K562 (cell line): ENCODE measurements around the gene HSPA1L. TPM values are rescaled to one million over a fixed set of nuclear protein-coding genes. Genes with fewer than 3 reads are reported as not detected.
A peak's percentile ranks its signal among the peaks of the same experiment; 100 is the strongest.

ENCODE experiments used
- ARID1B ChIP-seq: fragments of 450-650 bp; IDR thresholded peaks from 2 replicates; pipeline ENCODE4 v1.6.1; 2016; ENCODE audit warnings: antibody characterized with exemption, mild to moderate bottlenecking, inconsistent platforms
- DPF2 ChIP-seq: fragments of 450-650 bp; IDR thresholded peaks from 2 replicates; pipeline ENCODE4 v1.6.1; 2016
- KLF13 ChIP-seq: fragments of 450-650 bp; IDR thresholded peaks from 2 replicates; pipeline ENCODE4 v1.6.1; 2016; ENCODE audit warnings: missing genetic modification characterization, low read depth, mild to moderate bottlenecking, missing compliant biosample characterization, moderate library complexity, borderline replicate concordance
- L3MBTL2 ChIP-seq: fragments of 450-650 bp; IDR thresholded peaks from 2 replicates; pipeline ENCODE4 v1.6.1; 2016; ENCODE audit warnings: mild to moderate bottlenecking, moderate library complexity
- MYNN ChIP-seq, 2 experiments: sonication (generic); formaldehyde crosslinking in 1 of 2; IDR thresholded peaks; 2 replicates each; pipeline versions ENCODE4 v1.5.0 to v1.6.1; 2016 to 2020; ENCODE audit warnings: antibody characterized with exemption in 1 of 2, missing genetic modification reagents in 1 of 2
- PHB2 ChIP-seq: fragments of 450-650 bp; IDR thresholded peaks from 2 replicates; pipeline ENCODE4 v1.6.1; 2017; ENCODE audit warnings: low read depth
- PHF20 ChIP-seq: fragments of 450-650 bp; IDR thresholded peaks from 2 replicates; pipeline ENCODE4 v1.6.1; 2018; ENCODE audit not compliant: partially characterized antibody
- POU5F1 ChIP-seq: fragments of 150-350 bp; IDR thresholded peaks from 2 replicates; pipeline ENCODE4 v1.6.1; 2014; ENCODE audit warnings: borderline replicate concordance, low read length, low read depth, mild to moderate bottlenecking; ENCODE audit not compliant: partially characterized antibody
- PPARD ChIP-seq: fragments of 250-450 bp; sonication (Bioruptor Pico); IDR thresholded peaks from 2 replicates; pipeline ENCODE4 v1.8.0; 2022; ENCODE audit warnings: inconsistent platforms, mild to moderate bottlenecking, moderate library complexity
- PRPF4 ChIP-seq: fragments of 200-400 bp; formaldehyde crosslinking; IDR thresholded peaks from one replicate; pipeline ENCODE4 v1.6.1; 2017; ENCODE audit warnings: low read length, low read depth, mild to moderate bottlenecking; ENCODE audit not compliant: insufficient read depth, poor library complexity, severe bottlenecking
- SAP30 ChIP-seq: fragments of 200-600 bp; sonication (generic); IDR thresholded peaks from 2 replicates; pipeline ENCODE4 v1.6.1; 2012; ENCODE audit warnings: borderline replicate concordance, low read depth, mild to moderate bottlenecking, moderate library complexity, low read length, control low read depth, inconsistent platforms; ENCODE audit not compliant: insufficient read depth, poor library complexity, severe bottlenecking
- SPI1 ChIP-seq: IDR thresholded peaks from 2 replicates; pipeline ENCODE4 v1.6.1; 2011; ENCODE audit warnings: low read depth, low read length, control low read depth, borderline replicate concordance
- ZBTB17 ChIP-seq: fragments of 450-650 bp; formaldehyde crosslinking; IDR thresholded peaks from 2 replicates; pipeline ENCODE4 v1.4.0; 2020; ENCODE audit warnings: mild to moderate bottlenecking
- ZC3H4 ChIP-seq: sonication (generic); formaldehyde crosslinking; IDR thresholded peaks from 2 replicates; pipeline ENCODE4 v1.9.0; 2021; ENCODE audit warnings: missing genetic modification reagents, borderline replicate concordance
- ZKSCAN3 ChIP-seq: fragments of 250-450 bp; sonication (Bioruptor Pico); IDR thresholded peaks from 2 replicates; pipeline ENCODE4 v1.4.0; 2020
- ZNF324 ChIP-seq: fragments of 250-450 bp; sonication (Bioruptor Pico); IDR thresholded peaks from 2 replicates; pipeline ENCODE4 v1.4.0; 2020; ENCODE audit warnings: mild to moderate bottlenecking
- ZNF75A ChIP-seq: fragments of 450-650 bp; formaldehyde crosslinking; IDR thresholded peaks from 2 replicates; pipeline ENCODE4 v1.4.0; 2020; ENCODE audit warnings: mild to moderate bottlenecking
- ZNF79 ChIP-seq: fragments of 250-450 bp; sonication (Bioruptor Pico); IDR thresholded peaks from 2 replicates; pipeline ENCODE4 v1.4.0; 2020; ENCODE audit warnings: low read depth, mild to moderate bottlenecking, moderate library complexity
- polyA plus RNA-seq, 8 experiments: library from polyadenylated mRNA; depleted of rRNA in 4 of 8; stranded (reverse) in 5 of 8; unstranded in 3 of 8; fragments of >200 nt; fragmentation: Nextera tagmentation in 2 of 8; fragmentation: Illumina TruSeq in 1 of 8; extraction: Ambion mirVana in 2 of 8; extraction: Trizol in 1 of 8; gene quantifications; 2 replicates each; pipeline versions ENCODE4 v1.2.1 to v1.2.3, GENCODE V29; 2011 to 2014; ENCODE audit warnings: inconsistent platforms in 1 of 8, missing spikeins in 1 of 8
- total RNA-seq, 7 experiments: library from RNA; depleted of rRNA in 6 of 7; stranded (reverse); fragments of >200 nt in 6 of 7; fragmentation: Illumina TruSeq in 2 of 7; extraction: Trizol in 2 of 7; gene quantifications; 2 replicates each; pipeline versions ENCODE4 v1.2.1 to v1.2.3, GENCODE V29; 2011 to 2021; ENCODE audit warnings: low replicate concordance in 1 of 7
- TF ChIP-seq, protein P1 (sequence below): fragments of 450-650 bp; formaldehyde crosslinking; conservative IDR thresholded peaks from 2 replicates; pipeline ENCODE4 v1.4.0; 2022; ENCODE audit warnings: mild to moderate bottlenecking, missing genetic modification characterization
- TF ChIP-seq, protein P2 (sequence below): fragments of 450-650 bp; formaldehyde crosslinking; IDR thresholded peaks from 2 replicates; pipeline ENCODE4 v1.4.0; 2020; ENCODE audit warnings: mild to moderate bottlenecking, moderate library complexity
- TF ChIP-seq, protein P3 (sequence below): fragments of 450-650 bp; IDR thresholded peaks from 2 replicates; pipeline ENCODE4 v1.6.1; 2017; ENCODE audit warnings: antibody characterized with exemption, mild to moderate bottlenecking

HSPA1L gene
- total and polyA plus RNA-seq, 9 of the 15 experiments (the other 6 are each of a cell fraction or from before 2014, with no cell fraction given): 0.14 to 2.1 (median 1.3) TPM

DNA sequence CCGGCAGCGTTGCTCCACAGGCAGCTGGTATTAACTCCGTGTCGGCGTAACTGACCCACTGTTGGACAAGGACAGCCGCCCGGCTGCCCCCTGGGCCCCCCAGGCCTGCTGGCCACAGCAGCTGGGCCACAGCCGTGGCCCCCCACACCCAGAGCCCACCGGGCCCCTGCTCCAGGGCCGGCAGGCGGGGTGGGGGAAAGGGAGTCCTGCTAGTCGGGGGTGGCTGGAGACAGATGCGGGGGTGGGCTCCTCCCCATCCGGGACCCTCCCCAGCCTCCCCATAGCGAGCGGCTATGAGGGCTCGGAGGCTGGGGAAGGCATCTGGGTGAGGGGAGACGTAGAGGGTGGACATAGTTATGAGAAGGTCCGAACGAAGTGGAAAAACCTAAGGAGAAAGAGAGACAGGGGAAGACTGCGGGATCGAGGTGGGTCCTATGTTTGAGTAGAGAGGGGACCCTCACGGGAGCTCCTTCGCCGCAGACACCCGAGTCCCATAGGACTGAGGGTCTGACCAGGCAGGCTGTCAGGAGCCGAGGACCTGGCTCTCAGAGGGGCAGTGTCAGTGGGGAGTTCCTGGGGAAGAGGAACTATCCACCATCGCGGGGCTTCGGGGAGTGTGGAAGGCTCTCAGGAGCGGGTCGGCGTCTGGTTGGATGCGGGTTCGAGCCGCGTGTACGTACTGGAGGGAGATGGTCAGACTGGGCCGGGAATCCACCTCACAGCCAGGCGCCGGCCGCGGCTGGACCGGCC is 20.0 kb downstream of the HSPA1L start (continued):
- TF ChIP-seq ZNF75A (CRISPR knock-in tag) (no peak), PHF20 (peak; percentile 42), KLF13 (tag) (no peak), ZNF79 (CRISPR knock-in tag) (no peak), ZKSCAN3 (CRISPR knock-in tag) (no peak), POU5F1 (no peak), L3MBTL2 (no peak), PPARD (CRISPR knock-in tag) (no peak), PRPF4 (no peak), ZNF324 (CRISPR knock-in tag) (peak; percentile 48; the same call in 1 of the 2 replicates), SAP30 (peak; percentile 100), ZC3H4 (CRISPR knock-in tag) (peak; percentile 89; the same call in 1 of the 2 replicates), ZBTB17 (CRISPR knock-in tag) (no peak), SPI1 (no peak), ARID1B (no peak), MYNN (IDR thresholded peaks at IDR 0.05) (no peak), MYNN (CRISPR knock-in tag; IDR thresholded peaks at IDR 0.05) (no peak), PHB2 (no peak), DPF2 (peak; percentile 17; the same call in 1 of the 2 replicates)
- TF ChIP-seq, protein P1, sequence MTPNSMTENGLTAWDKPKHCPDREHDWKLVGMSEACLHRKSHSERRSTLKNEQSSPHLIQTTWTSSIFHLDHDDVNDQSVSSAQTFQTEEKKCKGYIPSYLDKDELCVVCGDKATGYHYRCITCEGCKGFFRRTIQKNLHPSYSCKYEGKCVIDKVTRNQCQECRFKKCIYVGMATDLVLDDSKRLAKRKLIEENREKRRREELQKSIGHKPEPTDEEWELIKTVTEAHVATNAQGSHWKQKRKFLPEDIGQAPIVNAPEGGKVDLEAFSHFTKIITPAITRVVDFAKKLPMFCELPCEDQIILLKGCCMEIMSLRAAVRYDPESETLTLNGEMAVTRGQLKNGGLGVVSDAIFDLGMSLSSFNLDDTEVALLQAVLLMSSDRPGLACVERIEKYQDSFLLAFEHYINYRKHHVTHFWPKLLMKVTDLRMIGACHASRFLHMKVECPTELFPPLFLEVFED (CRISPR knock-in tag): peak; percentile 46; the same call in 1 of the 2 replicates
- TF ChIP-seq, protein P2, sequence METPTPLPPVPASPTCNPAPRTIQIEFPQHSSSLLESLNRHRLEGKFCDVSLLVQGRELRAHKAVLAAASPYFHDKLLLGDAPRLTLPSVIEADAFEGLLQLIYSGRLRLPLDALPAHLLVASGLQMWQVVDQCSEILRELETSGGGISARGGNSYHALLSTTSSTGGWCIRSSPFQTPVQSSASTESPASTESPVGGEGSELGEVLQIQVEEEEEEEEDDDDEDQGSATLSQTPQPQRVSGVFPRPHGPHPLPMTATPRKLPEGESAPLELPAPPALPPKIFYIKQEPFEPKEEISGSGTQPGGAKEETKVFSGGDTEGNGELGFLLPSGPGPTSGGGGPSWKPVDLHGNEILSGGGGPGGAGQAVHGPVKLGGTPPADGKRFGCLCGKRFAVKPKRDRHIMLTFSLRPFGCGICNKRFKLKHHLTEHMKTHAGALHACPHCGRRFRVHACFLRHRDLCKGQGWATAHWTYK: peak; percentile 70; the same call in 1 of the 2 replicates
- TF ChIP-seq, protein P3, sequence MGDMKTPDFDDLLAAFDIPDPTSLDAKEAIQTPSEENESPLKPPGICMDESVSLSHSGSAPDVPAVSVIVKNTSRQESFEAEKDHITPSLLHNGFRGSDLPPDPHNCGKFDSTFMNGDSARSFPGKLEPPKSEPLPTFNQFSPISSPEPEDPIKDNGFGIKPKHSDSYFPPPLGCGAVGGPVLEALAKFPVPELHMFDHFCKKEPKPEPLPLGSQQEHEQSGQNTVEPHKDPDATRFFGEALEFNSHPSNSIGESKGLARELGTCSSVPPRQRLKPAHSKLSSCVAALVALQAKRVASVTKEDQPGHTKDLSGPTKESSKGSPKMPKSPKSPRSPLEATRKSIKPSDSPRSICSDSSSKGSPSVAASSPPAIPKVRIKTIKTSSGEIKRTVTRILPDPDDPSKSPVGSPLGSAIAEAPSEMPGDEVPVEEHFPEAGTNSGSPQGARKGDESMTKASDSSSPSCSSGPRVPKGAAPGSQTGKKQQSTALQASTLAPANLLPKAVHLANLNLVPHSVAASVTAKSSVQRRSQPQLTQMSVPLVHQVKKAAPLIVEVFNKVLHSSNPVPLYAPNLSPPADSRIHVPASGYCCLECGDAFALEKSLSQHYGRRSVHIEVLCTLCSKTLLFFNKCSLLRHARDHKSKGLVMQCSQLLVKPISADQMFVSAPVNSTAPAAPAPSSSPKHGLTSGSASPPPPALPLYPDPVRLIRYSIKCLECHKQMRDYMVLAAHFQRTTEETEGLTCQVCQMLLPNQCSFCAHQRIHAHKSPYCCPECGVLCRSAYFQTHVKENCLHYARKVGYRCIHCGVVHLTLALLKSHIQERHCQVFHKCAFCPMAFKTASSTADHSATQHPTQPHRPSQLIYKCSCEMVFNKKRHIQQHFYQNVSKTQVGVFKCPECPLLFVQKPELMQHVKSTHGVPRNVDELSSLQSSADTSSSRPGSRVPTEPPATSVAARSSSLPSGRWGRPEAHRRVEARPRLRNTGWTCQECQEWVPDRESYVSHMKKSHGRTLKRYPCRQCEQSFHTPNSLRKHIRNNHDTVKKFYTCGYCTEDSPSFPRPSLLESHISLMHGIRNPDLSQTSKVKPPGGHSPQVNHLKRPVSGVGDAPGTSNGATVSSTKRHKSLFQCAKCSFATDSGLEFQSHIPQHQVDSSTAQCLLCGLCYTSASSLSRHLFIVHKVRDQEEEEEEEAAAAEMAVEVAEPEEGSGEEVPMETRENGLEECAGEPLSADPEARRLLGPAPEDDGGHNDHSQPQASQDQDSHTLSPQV: no peak
